Measurements from ENCODE around the gene ACBD4. TPM values are rescaled to one million over a fixed set of nuclear protein-coding genes. Genes with fewer than 3 reads are reported as not detected.

The ACBD4 gene
- total and polyA plus RNA-seq, 10 of the 15 experiments (the other 5 are each of a cell fraction or from before 2014, with no cell fraction given): 0.20 to 13.8 (median 6.9) TPM

- TF ChIP-seq TAF1 (IDR thresholded peaks at IDR 0.05; ENCODE audit: borderline replicate concordance, low read depth, low read length) (peak; percentile 99), ZNF24 (IDR thresholded peaks at IDR 0.05) (no peak), YBX1 (IDR thresholded peaks at IDR 0.05) (no peak), MEF2B (IDR thresholded peaks at IDR 0.05; ENCODE audit: partially characterized antibody, poor library complexity, severe bottlenecking) (peak; percentile 7), KDM1A (IDR thresholded peaks at IDR 0.05; ENCODE audit: borderline replicate concordance) (no peak), ZNF687 (IDR thresholded peaks at IDR 0.05) (no peak), MYB (IDR thresholded peaks at IDR 0.05; ENCODE audit: borderline replicate concordance, low read depth, low read length) (no peak), ESRRA (IDR thresholded peaks at IDR 0.05; ENCODE audit: low read length) (no peak), RB1 (IDR thresholded peaks at IDR 0.05; ENCODE audit: borderline replicate concordance) (peak; percentile 83), NRF1 (conservative IDR thresholded peaks at IDR 0.05; ENCODE audit: low read depth, low read length) (peak; percentile 92), ETV6 (conservative IDR thresholded peaks at IDR 0.05 in 1 of 2, IDR thresholded peaks at IDR 0.05 in 1 of 2; ENCODE audit: borderline replicate concordance in 1 of 2, low read depth in 1 of 2) (no peak), USF1 (IDR thresholded peaks at IDR 0.05; ENCODE audit: borderline replicate concordance, extremely low read length, insufficient read depth, low read depth, low read length) (no peak), EGR1 (IDR thresholded peaks at IDR 0.05; ENCODE audit: borderline replicate concordance in 1 of 2, low read depth in 2 of 2, low read length in 2 of 2) (peak in 1 of 2 experiments; percentile 56; a peak in 1 of 3 replicates), IRF5 (IDR thresholded peaks at IDR 0.05; ENCODE audit: borderline replicate concordance) (no peak)
- TF ChIP-seq, protein P1, sequence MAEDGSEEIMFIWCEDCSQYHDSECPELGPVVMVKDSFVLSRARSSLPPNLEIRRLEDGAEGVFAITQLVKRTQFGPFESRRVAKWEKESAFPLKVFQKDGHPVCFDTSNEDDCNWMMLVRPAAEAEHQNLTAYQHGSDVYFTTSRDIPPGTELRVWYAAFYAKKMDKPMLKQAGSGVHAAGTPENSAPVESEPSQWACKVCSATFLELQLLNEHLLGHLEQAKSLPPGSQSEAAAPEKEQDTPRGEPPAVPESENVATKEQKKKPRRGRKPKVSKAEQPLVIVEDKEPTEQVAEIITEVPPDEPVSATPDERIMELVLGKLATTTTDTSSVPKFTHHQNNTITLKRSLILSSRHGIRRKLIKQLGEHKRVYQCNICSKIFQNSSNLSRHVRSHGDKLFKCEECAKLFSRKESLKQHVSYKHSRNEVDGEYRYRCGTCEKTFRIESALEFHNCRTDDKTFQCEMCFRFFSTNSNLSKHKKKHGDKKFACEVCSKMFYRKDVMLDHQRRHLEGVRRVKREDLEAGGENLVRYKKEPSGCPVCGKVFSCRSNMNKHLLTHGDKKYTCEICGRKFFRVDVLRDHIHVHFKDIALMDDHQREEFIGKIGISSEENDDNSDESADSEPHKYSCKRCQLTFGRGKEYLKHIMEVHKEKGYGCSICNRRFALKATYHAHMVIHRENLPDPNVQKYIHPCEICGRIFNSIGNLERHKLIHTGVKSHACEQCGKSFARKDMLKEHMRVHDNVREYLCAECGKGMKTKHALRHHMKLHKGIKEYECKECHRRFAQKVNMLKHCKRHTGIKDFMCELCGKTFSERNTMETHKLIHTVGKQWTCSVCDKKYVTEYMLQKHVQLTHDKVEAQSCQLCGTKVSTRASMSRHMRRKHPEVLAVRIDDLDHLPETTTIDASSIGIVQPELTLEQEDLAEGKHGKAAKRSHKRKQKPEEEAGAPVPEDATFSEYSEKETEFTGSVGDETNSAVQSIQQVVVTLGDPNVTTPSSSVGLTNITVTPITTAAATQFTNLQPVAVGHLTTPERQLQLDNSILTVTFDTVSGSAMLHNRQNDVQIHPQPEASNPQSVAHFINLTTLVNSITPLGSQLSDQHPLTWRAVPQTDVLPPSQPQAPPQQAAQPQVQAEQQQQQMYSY (CRISPR knock-in tag; IDR thresholded peaks at IDR 0.05): no peak
- TF ChIP-seq, protein P2, sequence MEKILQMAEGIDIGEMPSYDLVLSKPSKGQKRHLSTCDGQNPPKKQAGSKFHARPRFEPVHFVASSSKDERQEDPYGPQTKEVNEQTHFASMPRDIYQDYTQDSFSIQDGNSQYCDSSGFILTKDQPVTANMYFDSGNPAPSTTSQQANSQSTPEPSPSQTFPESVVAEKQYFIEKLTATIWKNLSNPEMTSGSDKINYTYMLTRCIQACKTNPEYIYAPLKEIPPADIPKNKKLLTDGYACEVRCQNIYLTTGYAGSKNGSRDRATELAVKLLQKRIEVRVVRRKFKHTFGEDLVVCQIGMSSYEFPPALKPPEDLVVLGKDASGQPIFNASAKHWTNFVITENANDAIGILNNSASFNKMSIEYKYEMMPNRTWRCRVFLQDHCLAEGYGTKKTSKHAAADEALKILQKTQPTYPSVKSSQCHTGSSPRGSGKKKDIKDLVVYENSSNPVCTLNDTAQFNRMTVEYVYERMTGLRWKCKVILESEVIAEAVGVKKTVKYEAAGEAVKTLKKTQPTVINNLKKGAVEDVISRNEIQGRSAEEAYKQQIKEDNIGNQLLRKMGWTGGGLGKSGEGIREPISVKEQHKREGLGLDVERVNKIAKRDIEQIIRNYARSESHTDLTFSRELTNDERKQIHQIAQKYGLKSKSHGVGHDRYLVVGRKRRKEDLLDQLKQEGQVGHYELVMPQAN (conservative IDR thresholded peaks at IDR 0.05): peak; percentile 19; the same call in 1 of the 2 replicates
These were observed 26.0 kb downstream of the ACBD4 start, which contains the start of gene HEXIM2 (continued) for GRCh38 chr17:45161288-45162024.

Measured in GM12878 (cell line).